Heart right ventricle (tissue), 16 donors: Measurements from ENCODE around the gene TLCD5. TPM values are rescaled to one million over a fixed set of nuclear protein-coding genes. Genes with fewer than 3 reads are reported as not detected.

Experiments
- ATAC-seq, 8 donors: fragments of 200-7000 bp; cut with Tn5 transposase; one replicate each; pipeline ENCODE4 v1.9.1; 2020; ENCODE audit warnings: mild to moderate bottlenecking in 8 of 8, moderate library complexity in 8 of 8, moderate number of reproducible peaks in 1 of 8
- DNase-seq, 2 donors: peaks; one replicate each; pipeline ENCODE4 v3.0.0-alpha.2; 2020
- H3K27ac ChIP-seq, 10 donors: fragments of 200-600 bp; sonication (generic) in 2 of 10; one replicate each; pipeline versions ENCODE4 v1.5.0 to v1.8.0; 2020 to 2022; ENCODE audit warnings: mild to moderate bottlenecking in 3 of 10
- H3K27me3 ChIP-seq, 7 donors: fragments of 200-600 bp; one replicate each; pipeline ENCODE4 v1.8.0; 2021 to 2022; ENCODE audit warnings: mild to moderate bottlenecking in 2 of 7
- H3K36me3 ChIP-seq, 9 donors: fragments of 200-600 bp; sonication (generic) in 1 of 9; one replicate each; pipeline versions ENCODE4 v1.5.0 to v1.8.0; 2020 to 2022; ENCODE audit warnings: mild to moderate bottlenecking in 2 of 9
- H3K4me1 ChIP-seq, 9 donors: fragments of 200-600 bp; sonication (generic) in 1 of 9; one replicate each; pipeline versions ENCODE4 v1.5.0 to v1.8.0; 2020 to 2022; ENCODE audit warnings: mild to moderate bottlenecking in 4 of 9
- H3K4me3 ChIP-seq, 10 donors: fragments of 200-600 bp; sonication (generic) in 2 of 10; one replicate each; pipeline versions ENCODE4 v1.5.0 to v1.8.0; 2020 to 2022; ENCODE audit warnings: mild to moderate bottlenecking in 7 of 10, moderate library complexity in 2 of 10
- H3K9me3 ChIP-seq, 11 donors: fragments of 200-600 bp in 10 of 11; sonication (generic) in 2 of 11; one replicate each; pipeline versions ENCODE4 v1.5.0 to v1.8.0; 2013 to 2022; ENCODE audit warnings: mild to moderate bottlenecking in 2 of 11, control low read depth in 1 of 11, moderate library complexity in 1 of 11
- CTCF ChIP-seq, 9 donors: fragments of 200-600 bp; sonication (generic) in 2 of 9; IDR thresholded peaks; one replicate each; pipeline versions ENCODE4 v1.5.0 to v1.8.0; 2021 to 2022; ENCODE audit warnings: antibody characterized with exemption in 9 of 9, mild to moderate bottlenecking in 5 of 9, moderate library complexity in 1 of 9
- WGBS, 2 donors: extraction: QIAGEN DNeasy Blood & Tissue Kit; methylation state at CpG; one replicate each; pipeline ENCODE4 v1.1.7; 2013; ENCODE audit warnings: inconsistent platforms in 1 of 2; 5-methylcytosine and 5-hydroxymethylcytosine counted together
- intact Hi-C, 10 donors: fragments of 100-400 bp; cut with DNase I; formaldehyde crosslinking; loops; one replicate each; pipeline versions ENCODE4 v1.11.1 to v1.14.2; 2022
- polyA plus RNA-seq, 2 donors: library from polyadenylated mRNA; stranded (reverse); fragments of 200-250 nt; gene quantifications; one replicate each; pipeline ENCODE4 v1.2.3, GENCODE V29; 2013
- total RNA-seq, 10 donors: library from RNA; stranded (reverse); fragmentation: NEBNext Ultra II Directional in 3 of 10; extraction: Animal tissue kit (Norgen Biotek cat#: 25700) in 3 of 10; gene quantifications; one replicate each; pipeline versions ENCODE4 v1.2.1 to v1.2.4, GENCODE V29; 2021 to 2023
- donor health status: Arrhythmogenic right ventricular cardiomyopathy.
- donor health status: ischemic (EF 13 %, LVEDD 7.1; RV severe dilation, severe dysfunction).
- donor health status: healthy with polysubstance abuse.
- donor health status: DM: no; HTN: yes; CAD: no.
- donor health status: DM: no; HTN: no; CAD: no.
- donor health status: ischemic (EF 25% LVEDD 6.9; RV normal size, moderate dysfunction).
- donor health status: ischemic (EF 25% LVEDD 5.7; RV mildly dilated, moderate dysfunction).
- donor health status: healthy.
- donor health status: DM: yes; HTN: yes; CAD: no.
- donor health status: Ischemic cardiomyopathy.
- donor health status: ischemic (EF 35%, LVEDD 5.7; RV mildly dilated, moderate dysfunction).
- donor health status: nonischemic (EF 11% LVEDD 7.7; RV severe dilation, severe dysfunction).
- donor health status: DM: yes; HTN: yes; CAD: no.
- donor health status: PGD.
- donor health status: ischemic (EF 29% LVEDD 5.4; RV normal size, mild dysfunction).
- donor health status: nonischemic (EF 23%, LVEDD 6.1; RV moderate dilation, normal function).

The TLCD5 gene
- total and polyA plus RNA-seq, 12 donors: 4.1 to 14.5 (median 10.7) TPM

- H3K9me3 ChIP-seq: no peaks in the 10 kb centered on the region
- intact Hi-C loops: loop anchor here in 7 of 10 donors (10.0 kb wide), 4 partner anchors 101 to 351 kb away; no protein-coding TSS in a partner anchor
- 82 to 84% methylated on average over 1 of the region's 1 CpG for WGBS, 2 donors
- peaks cover 0 to 23% (median 7%) of the 10 kb centered on the region in 9 donors for H3K36me3 ChIP-seq
- no peak overlapping the region for H3K4me3 ChIP-seq
- ATAC-seq: no peak
- H3K27me3 ChIP-seq: peaks cover 0 to 87% (median 0%) of the 10 kb centered on the region in 7 donors
- peaks cover 4 to 59% (median 48%) of the 10 kb centered on the region in 9 donors for H3K4me1 ChIP-seq
- TF ChIP-seq CTCF (IDR thresholded peaks at IDR 0.05): no peak
- peak overlapping the region in 9 of 10 donors; percentile 9 to 100 (median 98) for H3K27ac ChIP-seq
- DNase-seq: no peak
These were observed 8.7 kb downstream of the TLCD5 start for GRCh38 chr11:120333801-120334200.

- H3K4me3 ChIP-seq: no peak overlapping the region
- ATAC-seq (no peak), DNase-seq (no peak)
- H3K27ac ChIP-seq: peak overlapping the region in 8 of 10 donors; percentile 31 to 100 (median 99)
- intact Hi-C loops: loop anchor here in 7 of 10 donors (10.0 kb wide), 4 partner anchors 100 to 350 kb away; no protein-coding TSS in a partner anchor
- H3K27me3 ChIP-seq: peaks cover 0 to 92% (median 0%) of the 10 kb centered on the region in 7 donors
- H3K9me3 ChIP-seq: no peaks in the 10 kb centered on the region
- WGBS, 2 donors: 24 to 38% methylated on average over 1 of the region's 1 CpG
- no peak for TF ChIP-seq CTCF (IDR thresholded peaks at IDR 0.05)
- peaks cover 4 to 64% (median 53%) of the 10 kb centered on the region in 9 donors for H3K4me1 ChIP-seq
- peaks cover 0 to 23% (median 7%) of the 10 kb centered on the region in 9 donors for H3K36me3 ChIP-seq
These were observed 9.2 kb downstream of the TLCD5 start for GRCh38 chr11:120334332-120334731.

- peaks cover 4 to 68% (median 56%) of the 10 kb centered on the region in 9 donors for H3K4me1 ChIP-seq
- no peaks in the 10 kb centered on the region for H3K9me3 ChIP-seq
- TF ChIP-seq CTCF (IDR thresholded peaks at IDR 0.05): peak; percentile 54 to 81 (median 67)
- 0% methylated on average over 8 of the region's 8 CpGs for whole genome bisulfite sequencing, 2 donors
- peak overlapping the region; percentile 57 to 96 (median 92) for H3K4me3 ChIP-seq
- peaks cover 0 to 19% (median 4%) of the 10 kb centered on the region in 9 donors for H3K36me3 ChIP-seq
- intact Hi-C loops: loop anchor here in 9 of 10 donors (1.0 to 10.0 kb wide), 10 partner anchors 42 to 350 kb away; no protein-coding TSS in a partner anchor
- ATAC-seq: peak; percentile 20 to 68 (median 54)
- peak in 1 of 2 donors; percentile 87 for DNase-seq
- H3K27me3 ChIP-seq: peaks cover 0 to 93% (median 0%) of the 10 kb centered on the region in 7 donors
- H3K27ac ChIP-seq: peak overlapping the region; percentile 91 to 100 (median 99)
These were observed 9.9 kb downstream of the TLCD5 start for GRCh38 chr11:120334894-120335462.

GRCh38 chr11:120335556-120335907 lies 10.4 kb downstream of the TLCD5 start:
- Histone ChIP-seq H3K4me3 (peak overlapping the region; percentile 57 to 96 (median 92)), H3K9me3 (no peaks in the 10 kb centered on the region), H3K27ac (peak overlapping the region; percentile 91 to 100 (median 99)), H3K4me1 (peaks cover 4 to 74% (median 60%) of the 10 kb centered on the region in 9 donors), H3K27me3 (peaks cover 0 to 94% (median 0%) of the 10 kb centered on the region in 7 donors), H3K36me3 (peaks cover 0 to 14% (median 0%) of the 10 kb centered on the region in 9 donors)
- intact Hi-C loops: loop anchor here in 9 of 10 donors (1.0 to 10.0 kb wide), 10 partner anchors 42 to 349 kb away; no protein-coding TSS in a partner anchor
- ATAC-seq: peak; percentile 4 to 46 (median 26)
- TF ChIP-seq CTCF (IDR thresholded peaks at IDR 0.05): no peak
- WGBS, 2 donors: 0 to 1% methylated on average over 19 of the region's 19 CpGs
- DNase-seq: no peak
